Measurements from ENCODE around the gene GDPGP1.

GDPGP1 gene

DNA sequence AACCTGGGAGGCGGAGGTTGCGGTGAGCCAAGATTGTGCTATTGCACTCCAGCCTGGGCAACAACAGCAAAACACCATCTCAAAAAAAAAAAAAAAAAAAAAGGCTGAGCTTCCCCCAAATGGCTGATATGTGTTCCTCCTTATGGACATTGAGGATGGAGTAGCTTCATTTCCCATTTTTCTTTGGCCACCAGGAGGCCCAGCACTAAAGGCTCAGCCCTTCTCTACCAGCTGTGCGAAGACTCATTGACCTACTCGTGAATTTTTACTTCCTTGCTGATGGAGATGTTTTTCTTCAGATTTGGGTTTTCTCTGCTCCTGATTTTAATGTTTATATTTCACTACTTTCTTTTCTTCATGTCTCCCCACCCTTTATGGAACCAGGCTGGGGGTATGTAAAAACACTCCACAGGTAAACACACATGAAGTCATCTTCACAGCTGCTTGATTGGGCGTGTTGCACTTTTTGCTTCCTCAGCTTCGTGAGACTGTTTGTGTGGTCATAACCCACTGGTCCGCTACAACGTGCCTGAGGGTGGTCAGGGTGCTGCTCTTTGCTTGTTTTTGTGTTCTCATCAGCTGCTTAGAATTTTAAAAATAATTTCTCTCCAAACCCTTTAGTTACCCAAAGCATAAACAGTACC lies 19.3 kb upstream of the GDPGP1 start:
- Histone ChIP-seq H4K20me1 (ENCODE audit: insufficient read depth) (no peaks in the 10 kb centered on the region), H3K27me3 (ENCODE audit: insufficient read depth, low read depth) (no peaks in the 10 kb centered on the region), H3K36me3 (ENCODE audit: insufficient read depth) (no peaks in the 10 kb centered on the region), H3K27ac (no peak overlapping the region), H3K4me1 (ENCODE audit: low read depth, poor library complexity, severe bottlenecking) (peaks cover 15% of the 10 kb centered on the region), H3K4me3 (IDR thresholded peaks at IDR 0.05; ENCODE audit: insufficient read depth, low read depth, low read length) (no peak overlapping the region), H3K79me2 (ENCODE audit: insufficient read depth, low read depth) (no peaks in the 10 kb centered on the region), H3K4me2 (no peak overlapping the region), H2AFZ (ENCODE audit: low read depth) (no peak overlapping the region), H3K9ac (no peak overlapping the region)
- TF ChIP-seq, protein P1, sequence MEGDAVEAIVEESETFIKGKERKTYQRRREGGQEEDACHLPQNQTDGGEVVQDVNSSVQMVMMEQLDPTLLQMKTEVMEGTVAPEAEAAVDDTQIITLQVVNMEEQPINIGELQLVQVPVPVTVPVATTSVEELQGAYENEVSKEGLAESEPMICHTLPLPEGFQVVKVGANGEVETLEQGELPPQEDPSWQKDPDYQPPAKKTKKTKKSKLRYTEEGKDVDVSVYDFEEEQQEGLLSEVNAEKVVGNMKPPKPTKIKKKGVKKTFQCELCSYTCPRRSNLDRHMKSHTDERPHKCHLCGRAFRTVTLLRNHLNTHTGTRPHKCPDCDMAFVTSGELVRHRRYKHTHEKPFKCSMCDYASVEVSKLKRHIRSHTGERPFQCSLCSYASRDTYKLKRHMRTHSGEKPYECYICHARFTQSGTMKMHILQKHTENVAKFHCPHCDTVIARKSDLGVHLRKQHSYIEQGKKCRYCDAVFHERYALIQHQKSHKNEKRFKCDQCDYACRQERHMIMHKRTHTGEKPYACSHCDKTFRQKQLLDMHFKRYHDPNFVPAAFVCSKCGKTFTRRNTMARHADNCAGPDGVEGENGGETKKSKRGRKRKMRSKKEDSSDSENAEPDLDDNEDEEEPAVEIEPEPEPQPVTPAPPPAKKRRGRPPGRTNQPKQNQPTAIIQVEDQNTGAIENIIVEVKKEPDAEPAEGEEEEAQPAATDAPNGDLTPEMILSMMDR (conservative IDR thresholded peaks at IDR 0.05; ENCODE audit: low read depth, low read length) = no peak

DNA sequence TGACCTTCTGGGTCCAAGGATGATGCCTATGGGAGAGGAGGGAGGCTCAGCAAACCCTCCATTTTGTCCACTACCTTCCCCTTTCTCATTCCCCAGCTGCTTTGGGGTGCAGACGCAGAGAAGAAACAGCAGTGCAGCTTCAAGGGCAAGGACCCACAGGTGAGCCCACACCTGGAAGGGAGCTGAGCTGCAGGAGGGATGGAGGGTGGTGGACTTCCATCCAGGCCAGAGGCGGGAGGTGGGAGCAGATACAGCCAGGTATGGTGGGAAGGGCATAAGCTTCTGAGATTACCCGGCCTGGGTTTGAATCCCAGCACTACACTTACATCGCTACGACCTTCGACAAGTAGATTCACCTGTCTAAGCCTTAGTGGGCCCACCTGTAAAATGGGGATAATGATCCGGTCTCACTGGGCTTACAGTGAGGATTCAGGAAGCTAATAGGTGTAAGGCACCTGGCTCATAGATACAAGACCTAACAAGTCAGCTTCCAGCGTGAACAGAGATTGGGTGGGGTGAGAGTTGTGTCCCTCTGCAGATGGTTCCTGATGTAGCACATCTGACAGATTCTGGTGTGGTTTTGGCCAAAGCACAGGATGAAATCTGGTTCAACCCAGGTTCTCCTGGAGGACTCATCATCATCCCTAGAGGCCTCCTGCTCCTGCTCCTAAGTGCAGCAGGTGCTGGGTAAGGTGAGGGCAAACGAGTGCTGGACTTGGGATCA lies 16.2 kb upstream of the GDPGP1 start:
- Histone ChIP-seq H3K4me2 (no peak overlapping the region), H3K9ac (no peak overlapping the region), H4K20me1 (ENCODE audit: insufficient read depth) (no peaks in the 10 kb centered on the region), H2AFZ (ENCODE audit: low read depth) (no peak overlapping the region), H3K79me2 (ENCODE audit: insufficient read depth, low read depth) (no peaks in the 10 kb centered on the region), H3K36me3 (ENCODE audit: insufficient read depth) (no peaks in the 10 kb centered on the region), H3K4me1 (ENCODE audit: low read depth, poor library complexity, severe bottlenecking) (peaks cover 16% of the 10 kb centered on the region), H3K4me3 (IDR thresholded peaks at IDR 0.05; ENCODE audit: insufficient read depth, low read depth, low read length) (no peak overlapping the region), H3K27ac (no peak overlapping the region), H3K27me3 (ENCODE audit: insufficient read depth, low read depth) (no peaks in the 10 kb centered on the region)
- TF ChIP-seq, protein P1 (conservative IDR thresholded peaks at IDR 0.05; ENCODE audit: low read depth, low read length) = no peak

DNA sequence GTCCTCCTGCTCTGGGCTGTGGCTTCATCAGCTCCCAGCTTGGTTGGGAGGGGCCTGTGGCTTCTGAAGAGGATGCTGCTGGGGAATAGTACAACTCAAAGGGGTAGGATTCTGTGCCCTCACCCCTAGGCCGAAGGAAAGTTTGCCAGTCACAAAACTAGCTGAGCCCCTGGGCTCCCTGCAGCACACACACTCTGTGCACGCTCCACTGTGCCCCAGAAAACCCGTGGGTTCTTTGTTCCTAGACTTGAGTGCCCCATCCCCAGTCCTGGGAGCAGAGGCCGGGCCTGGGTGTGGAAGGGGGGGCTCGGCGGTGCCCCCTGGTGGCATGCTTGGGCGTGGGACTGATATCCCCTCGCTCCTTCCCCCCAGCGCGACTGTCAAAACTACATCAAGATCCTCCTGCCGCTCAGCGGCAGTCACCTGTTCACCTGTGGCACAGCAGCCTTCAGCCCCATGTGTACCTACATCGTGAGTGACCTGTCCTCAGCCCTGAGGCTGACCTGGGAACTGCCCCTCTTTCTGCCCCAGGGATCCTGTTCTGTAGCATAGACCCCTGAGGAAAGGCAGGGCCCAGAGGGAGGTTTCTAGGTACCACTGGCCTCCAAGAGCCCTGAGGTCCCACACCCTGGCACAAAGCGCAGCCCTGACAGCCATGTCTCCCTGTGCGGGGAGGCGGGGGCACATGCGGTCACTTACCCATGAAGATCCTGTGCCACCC lies 14.4 kb upstream of the GDPGP1 start:
- no peak overlapping the region for H3K27ac ChIP-seq
- TF ChIP-seq, protein P1 (conservative IDR thresholded peaks at IDR 0.05; ENCODE audit: low read depth, low read length) = peak; percentile 73
- no peak overlapping the region for H3K9ac ChIP-seq
- H3K79me2 ChIP-seq (ENCODE audit: insufficient read depth, low read depth) = no peaks in the 10 kb centered on the region
- H2AFZ ChIP-seq (ENCODE audit: low read depth) = no peak overlapping the region
- no peaks in the 10 kb centered on the region for H4K20me1 ChIP-seq (ENCODE audit: insufficient read depth)
- H3K27me3 ChIP-seq (ENCODE audit: insufficient read depth, low read depth) = no peaks in the 10 kb centered on the region
- H3K4me1 ChIP-seq (ENCODE audit: low read depth, poor library complexity, severe bottlenecking) = peaks cover 16% of the 10 kb centered on the region
- H3K36me3 ChIP-seq (ENCODE audit: insufficient read depth) = no peaks in the 10 kb centered on the region
- H3K4me2 ChIP-seq = no peak overlapping the region
- H3K4me3 ChIP-seq (IDR thresholded peaks at IDR 0.05; ENCODE audit: insufficient read depth, low read depth, low read length) = no peak overlapping the region

DNA sequence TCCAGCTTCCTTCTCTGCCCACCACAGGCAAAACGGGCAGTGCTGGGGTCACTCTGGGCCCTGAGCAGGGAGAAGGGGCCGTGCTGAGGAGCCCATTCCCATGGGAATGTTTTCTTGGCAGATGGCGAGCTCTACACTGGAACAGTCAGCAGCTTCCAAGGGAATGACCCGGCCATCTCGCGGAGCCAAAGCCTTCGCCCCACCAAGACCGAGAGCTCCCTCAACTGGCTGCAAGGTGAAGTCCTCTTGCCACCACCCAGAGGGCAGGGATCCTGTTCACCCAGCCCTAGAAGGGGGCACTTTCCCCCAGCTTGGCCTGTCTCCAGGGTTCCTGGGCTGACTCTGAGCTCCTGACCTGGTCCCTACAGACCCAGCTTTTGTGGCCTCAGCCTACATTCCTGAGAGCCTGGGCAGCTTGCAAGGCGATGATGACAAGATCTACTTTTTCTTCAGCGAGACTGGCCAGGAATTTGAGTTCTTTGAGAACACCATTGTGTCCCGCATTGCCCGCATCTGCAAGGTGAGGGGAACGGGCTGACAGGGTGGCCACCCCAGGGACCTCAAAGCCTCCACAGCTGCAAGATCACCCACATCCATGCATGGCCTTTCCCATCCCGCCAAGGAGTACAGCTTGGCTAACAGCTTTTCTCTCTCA lies 12.6 kb upstream of the GDPGP1 start:
- Histone ChIP-seq H3K27ac (no peak overlapping the region), H3K36me3 (ENCODE audit: insufficient read depth) (no peaks in the 10 kb centered on the region), H3K27me3 (ENCODE audit: insufficient read depth, low read depth) (no peaks in the 10 kb centered on the region), H3K79me2 (ENCODE audit: insufficient read depth, low read depth) (no peaks in the 10 kb centered on the region), H3K4me2 (no peak overlapping the region), H3K9ac (no peak overlapping the region), H2AFZ (ENCODE audit: low read depth) (no peak overlapping the region), H3K4me1 (ENCODE audit: low read depth, poor library complexity, severe bottlenecking) (peaks cover 10% of the 10 kb centered on the region), H3K4me3 (IDR thresholded peaks at IDR 0.05; ENCODE audit: insufficient read depth, low read depth, low read length) (no peak overlapping the region), H4K20me1 (ENCODE audit: insufficient read depth) (no peaks in the 10 kb centered on the region)
- TF ChIP-seq, protein P1 (conservative IDR thresholded peaks at IDR 0.05; ENCODE audit: low read depth, low read length) = peak; percentile 45
